GM21390 (cell line): Measurements from ENCODE around the gene ERC2.

Experiments
- ATAC-seq: cut with Tn5 transposase; IDR thresholded peaks from one replicate; pipeline ENCODE4 v1.9.1; 2021; ENCODE audit not compliant: unreplicated experiment

ERC2 gene

DNA sequence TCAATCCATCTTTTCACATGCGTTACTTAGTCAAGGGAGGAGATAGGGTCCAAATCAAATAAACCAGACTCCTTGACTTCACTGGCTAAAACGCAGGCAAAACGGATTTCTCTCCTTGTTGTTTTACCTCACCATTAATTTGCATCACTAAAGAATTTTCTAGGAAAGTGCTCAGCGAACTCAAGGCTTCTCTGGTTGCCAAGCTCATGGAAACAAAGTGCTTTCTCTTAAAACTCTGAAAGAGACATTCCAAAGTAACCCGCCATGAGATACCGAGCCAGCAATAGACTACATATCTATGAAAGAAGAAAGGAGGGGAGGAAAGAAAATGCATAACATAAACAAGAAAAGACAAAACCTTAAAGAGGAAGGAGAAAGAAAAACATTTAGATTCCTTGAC, 769.4 kb downstream of the ERC2 start:
- ATAC-seq: no peak

DNA sequence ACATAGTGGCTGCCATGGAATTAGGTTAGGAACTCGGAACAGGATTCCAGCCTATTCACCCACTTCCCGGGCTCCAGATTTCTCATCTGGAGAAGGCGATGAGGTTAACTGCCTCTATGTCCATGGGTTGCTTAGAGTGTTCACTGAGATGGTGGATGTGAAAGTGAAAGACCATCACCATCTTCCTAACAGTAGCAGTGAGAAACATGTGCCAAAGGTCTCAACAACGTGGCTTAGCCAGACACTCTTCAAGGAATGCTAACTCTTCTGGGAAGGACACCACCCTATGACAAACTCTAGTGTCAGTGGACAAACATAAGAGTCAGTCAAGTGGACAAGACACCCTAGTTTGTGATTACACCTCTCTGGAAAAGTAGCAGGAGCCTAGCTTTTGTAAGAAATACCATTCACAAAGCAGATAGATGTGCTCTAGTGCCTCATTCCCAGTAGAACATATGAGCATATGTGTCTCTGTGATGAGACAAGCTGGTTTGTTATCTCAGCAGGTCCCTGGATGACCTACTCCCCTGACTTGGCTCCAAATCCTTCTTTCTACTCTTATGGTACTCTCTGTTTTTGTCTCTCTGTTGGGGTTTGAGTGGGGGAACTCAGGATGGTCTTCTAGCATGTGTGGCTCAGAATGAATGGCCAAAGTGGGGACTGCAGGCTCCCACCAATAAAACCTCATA, 770.9 kb downstream of the ERC2 start:
- no peak for ATAC-seq

DNA sequence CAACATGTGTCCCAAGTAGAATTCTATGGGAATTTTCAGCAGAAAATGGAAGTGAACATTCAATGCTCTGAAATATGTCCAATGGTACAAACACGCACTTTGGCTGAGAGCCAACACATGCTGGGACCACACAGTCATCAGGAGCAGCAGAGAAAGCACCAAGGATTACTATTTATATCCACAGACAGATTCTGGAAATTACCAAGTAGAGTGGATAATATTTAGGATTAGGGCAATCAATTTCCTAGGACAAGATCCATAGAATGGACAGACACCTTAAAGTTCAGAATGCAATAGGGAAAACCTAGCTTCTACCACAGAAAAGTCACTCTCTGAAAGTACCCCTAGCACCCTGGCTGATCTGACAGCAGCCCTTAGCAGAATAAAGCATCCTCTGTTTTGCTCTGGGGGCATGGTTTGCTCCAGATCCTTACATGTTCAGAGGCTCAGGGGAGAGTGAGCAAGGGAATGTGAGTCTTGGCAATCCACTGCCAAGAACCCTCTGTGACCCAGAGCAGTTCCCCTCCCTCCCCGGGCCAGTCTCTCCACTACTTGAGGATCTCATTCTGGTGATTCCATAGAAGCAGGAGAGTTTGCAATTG, 775.2 kb downstream of the ERC2 start:
- ATAC-seq: no peak

DNA sequence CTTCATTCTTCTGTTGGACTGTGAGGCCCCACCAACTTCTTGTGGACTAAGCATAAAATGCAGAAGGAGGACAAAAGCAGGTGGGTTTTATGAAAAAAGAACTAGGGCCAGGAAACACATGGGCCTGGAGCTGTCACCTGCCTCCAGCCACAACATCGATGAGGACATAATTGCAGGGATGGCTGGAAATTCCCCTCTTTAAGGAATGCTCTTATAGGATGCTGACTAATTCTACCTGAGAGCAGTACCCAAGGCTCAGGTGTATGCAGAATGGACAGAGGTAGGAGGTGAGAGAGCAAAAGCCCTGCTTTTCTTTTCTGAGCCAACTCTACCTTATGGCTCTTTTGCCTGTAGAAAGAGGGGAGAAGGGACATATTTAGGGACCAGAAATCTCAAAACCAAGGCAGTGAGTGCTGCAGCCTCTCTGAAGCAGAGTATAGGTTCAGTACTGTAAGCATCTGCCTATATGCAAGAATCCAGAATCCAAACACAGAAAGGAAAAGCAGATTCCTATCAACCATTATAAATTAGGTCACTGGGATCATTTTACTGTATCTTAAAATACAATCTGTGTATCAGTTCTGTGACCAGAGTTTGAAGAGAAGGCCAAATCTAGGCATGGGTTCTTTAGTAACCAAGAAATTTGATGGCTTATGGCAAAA, 775.8 kb downstream of the ERC2 start:
- ATAC-seq: no peak

DNA sequence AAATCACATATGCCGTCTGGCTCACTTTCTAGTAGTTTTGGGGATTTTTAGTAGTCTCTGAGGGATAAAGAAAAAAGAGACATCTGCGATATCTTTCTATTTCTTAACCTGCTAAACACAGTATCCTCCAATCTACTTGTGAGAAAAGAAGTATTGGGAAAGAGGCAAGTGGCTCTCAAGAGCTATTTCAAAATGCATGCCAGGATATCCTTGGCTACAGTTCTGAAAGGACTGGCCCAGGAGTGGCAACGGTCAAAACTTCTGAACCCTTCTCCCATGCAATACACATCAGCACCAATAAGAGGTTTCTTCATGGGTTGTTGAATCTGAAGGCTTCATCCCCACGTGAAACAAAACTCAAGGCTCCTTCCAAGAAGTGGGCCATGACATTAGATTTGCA, 777.1 kb downstream of the ERC2 start:
- ATAC-seq: no peak

DNA sequence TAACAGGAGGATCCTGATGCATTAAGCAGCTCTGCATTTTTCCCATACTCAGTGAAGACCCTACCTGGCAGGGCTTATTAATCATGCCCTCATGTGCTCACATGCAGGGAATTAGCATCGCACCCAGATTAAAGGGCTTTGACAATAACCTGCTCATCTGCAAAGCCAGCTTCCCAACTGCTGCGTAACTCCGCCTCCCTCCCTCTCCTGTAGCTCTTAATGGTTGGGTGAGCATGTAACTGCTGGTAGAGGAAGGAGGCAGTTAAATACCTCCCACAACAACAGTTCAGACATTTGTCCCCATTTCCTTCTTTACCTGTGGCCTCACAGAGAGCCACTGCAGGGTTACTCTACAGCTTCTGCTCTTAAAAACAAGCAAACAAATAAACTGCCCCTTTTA, 777.5 kb downstream of the ERC2 start:
- peak; percentile 70 for ATAC-seq

DNA sequence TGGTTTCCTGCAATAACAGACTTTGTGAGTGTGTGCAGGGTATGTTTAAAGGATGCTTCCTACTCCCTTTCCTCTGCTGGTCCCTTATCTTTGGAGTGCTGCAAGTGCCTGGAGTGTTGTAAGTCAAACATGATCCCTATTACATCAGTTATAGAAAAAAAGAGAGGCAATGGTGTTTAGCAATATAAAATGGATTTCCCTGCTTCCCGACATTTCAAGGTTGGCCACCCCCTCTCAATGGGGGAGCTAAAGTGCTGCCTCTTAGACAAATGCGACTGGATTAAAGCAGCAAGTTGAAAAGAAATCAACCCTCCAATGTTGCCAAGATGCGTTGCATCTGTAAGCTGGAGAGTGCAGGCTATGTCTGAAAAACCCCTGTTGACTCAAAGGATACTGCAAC, 778.1 kb downstream of the ERC2 start:
- ATAC-seq: no peak

DNA sequence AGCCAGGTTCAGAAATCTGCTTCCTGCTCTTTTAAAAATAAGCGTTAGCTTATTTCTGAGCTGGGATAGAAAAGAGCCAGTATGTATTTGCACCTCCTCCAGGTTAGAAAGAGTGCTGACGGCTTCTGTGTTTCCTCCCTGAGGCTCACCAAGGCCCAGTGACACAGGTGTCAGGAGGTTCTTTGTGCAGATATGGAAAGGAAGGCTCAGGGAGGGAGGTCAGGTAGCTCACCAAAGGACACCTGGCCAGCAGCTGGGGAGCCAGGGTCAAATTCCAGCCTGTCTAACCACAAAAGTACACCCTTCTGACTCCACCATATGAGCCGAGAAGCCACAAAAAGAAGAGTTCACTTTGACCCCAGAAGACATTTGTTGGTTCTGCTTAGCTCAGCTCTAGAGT, 780.1 kb downstream of the ERC2 start:
- ATAC-seq: no peak

DNA sequence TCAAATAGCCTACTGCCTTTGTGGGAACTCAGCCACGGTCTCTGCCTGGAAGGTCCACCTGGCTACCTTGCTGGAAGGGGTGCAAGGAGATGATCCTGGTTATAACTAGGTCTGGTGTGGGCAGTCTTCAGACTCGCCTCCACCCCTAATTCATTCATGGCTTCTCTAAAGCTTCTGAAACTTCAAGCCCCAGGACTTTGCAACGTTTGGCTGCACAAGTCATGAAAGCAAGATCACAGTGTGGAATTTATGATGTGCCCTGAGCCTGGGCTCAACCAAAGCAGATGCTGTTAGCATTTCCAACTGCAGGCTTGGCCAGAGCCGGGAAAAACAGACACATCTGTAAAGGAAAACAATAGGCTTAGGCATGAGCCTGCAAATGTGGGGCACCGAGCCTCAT, 780.7 kb downstream of the ERC2 start:
- no peak for ATAC-seq

DNA sequence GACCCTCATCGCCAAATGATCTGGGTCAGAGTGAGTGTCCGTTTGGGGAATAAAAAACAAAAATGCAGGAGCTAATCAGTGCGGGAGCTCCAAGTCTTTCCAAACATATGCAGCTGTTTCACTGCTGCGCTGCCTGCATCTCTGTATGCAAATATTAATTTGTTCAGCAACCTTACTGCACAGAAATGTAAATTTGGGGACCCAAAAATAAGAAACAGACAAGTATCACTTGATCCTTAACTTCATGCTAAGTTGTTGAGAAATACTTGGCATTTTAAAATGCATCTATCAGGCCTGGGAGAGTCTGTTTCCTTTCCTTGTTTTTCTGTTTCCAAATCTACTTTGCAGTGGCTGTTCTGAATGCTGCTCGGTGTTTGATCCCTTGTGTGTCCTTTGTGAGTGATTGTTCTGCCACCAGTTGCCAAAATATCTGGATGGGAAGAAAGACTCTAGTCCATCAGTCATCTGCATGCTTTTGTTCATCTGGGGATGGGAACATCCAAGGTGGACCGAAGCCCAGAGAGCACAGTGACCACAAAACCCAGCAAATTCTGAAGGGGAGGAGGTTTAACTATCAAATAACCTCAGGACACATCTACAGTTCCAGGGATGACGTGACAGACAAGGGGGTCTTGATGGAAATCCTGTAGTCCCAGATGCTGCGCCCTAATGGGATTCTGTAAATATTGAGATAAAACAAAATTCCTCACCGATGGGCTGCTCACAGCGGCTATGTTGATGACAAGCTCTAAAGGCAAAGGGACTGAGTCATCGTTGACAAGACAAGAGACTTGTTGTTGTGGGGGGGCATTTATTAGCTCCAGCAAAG, 781.6 kb downstream of the ERC2 start:
- ATAC-seq: no peak

DNA sequence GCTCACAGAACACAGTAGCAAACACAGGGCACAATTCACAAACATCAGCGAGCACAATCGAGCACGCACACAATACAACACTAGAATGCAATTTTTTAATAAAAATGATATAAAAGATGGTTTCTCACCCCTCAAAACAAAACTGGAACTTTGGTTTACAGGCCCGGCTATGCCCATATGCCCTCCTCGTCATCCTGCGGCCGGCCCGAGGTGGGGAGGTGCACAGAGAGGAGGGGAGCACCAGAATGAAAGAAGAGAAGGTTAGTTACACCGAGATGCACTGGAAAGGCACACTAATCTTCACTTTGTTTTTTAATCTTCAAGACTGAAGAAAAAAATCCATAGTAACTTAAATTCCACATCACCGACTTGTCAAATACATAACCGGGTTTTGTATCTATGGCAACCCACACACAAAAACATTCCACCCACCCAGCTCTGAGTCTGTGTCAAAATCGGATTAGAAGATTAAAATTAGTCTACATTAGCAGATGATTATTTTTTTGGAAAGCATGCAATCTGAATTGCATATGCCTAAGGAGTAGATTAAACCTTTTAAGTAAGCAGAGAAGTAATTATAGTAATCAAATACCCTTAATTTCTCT, 784.5 kb downstream of the ERC2 start:
- no peak for ATAC-seq

DNA sequence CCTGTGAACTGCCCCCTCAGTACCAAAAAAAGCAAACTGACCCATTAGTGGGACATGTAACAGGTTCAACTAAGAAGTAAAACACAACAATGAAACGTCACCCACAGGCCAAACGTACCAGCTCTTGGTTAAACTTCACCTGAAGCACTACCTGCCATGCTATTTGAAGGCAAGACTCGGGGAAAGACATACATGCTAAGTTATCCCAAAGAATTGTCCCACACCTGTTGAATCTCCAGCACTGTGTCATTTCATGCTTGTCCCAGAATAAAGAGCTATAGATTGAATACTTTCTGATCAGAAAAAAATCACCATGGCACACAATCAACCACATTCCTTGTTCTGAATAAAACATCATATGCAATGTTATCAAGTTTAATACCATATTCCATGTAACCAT, 785.8 kb downstream of the ERC2 start:
- ATAC-seq: no peak

DNA sequence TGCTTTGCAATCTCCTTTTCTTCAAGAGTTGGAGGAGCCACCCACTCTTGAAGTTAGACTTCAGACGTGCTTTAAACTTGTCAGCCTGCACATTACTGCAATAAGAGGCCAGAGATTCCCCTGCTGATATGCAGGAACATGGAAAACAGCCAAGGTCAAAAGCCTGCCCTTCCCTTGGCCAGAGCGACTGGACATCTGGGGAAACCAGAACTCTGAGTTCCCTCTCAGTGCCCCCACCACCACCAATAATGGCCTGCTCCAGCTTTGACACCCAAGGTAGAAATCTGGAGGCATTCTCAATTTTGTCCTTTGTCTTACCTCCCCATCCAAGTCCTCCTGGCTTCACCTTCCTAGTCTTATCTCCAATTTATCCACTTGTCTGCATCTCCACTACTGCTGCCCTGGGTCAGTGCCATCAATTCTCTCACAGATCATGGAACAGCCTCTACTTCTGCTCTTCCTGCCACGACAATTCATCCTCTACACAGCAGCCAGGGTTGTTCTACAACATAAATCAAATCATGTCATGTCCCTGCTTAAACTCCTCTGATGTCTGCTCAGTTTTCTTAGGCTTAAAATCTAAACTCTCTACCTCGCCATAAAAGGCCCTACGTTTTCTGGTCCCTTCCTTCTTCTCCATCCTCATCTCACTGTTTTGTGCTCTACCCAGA, 789.6 kb downstream of the ERC2 start:
- ATAC-seq: no peak

DNA sequence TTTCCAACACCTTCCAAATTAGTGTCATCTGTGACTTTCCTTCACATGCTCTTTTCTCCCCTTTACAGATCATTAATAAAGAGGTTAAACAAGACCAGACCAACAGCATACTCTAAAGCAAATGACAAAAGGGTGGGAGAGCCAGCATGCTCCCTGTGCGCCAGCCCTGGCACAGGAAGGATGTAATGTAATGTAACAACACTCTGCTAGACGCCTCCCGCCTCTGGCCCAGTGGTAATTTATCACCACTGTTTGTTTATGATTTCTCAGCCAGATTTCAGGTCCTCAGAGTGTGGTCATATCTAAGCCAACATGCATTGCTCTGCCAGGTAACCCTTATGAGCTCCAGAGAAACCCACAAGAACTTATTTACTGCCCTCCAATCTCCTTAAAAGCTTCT, 791.6 kb downstream of the ERC2 start:
- ATAC-seq: no peak

DNA sequence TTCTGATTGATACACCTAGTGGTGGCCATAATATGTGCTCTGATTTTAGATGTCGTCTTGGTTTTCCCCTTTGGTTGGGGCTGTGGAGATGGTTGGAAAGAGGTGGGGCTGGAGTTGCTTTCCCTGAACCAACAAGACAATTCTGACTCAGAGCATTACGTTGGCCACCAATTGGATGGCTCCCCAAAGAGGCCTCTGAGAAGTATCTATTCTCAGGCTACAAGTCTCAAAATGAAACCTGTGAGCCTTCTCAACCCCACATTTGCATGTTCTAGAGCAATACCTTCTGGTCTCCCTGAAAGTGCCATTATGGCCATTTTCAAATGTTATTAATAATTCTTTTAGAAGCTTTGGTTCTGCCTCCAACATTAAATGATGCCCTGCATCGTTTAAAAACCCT, 792.8 kb downstream of the ERC2 start:
- peak; percentile 99 for ATAC-seq

DNA sequence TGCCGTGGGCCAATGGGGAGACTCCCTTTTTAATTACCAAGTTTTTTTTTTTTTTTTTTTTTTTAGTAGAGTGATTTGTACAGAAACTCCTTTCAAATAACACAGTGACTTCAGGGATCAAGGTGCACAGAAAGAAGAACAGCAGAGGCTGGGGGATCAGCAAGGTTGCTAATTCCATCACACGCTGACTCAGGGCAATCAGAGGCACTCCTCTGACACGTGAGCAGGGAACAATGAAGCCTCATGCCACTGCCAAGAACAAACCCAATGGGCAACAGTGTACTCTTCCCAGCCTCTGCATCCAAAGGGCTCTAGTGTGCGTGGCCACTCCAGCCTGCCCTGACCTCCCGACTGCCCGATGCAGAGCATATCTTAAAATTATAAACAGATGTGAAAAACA, 794.5 kb downstream of the ERC2 start:
- ATAC-seq: no peak

DNA sequence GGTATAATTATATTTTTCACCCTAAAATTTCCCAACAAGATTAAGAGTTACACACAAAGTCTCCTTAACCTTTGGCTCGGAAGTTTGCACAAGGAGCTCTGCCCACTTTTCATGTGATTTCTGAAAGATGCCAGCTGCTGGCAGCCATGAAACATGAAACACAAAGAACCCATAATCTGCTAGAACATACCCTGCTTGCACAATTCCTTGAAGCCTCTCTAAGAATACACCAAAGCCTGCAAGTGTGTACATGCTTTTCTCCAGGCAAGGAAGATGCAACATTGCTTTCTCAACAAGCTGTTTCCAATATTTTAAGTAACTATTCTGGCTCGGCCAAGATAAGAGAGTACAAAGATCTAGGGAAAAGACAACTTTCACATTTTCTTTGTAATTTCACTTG, 799.1 kb downstream of the ERC2 start:
- no peak for ATAC-seq

DNA sequence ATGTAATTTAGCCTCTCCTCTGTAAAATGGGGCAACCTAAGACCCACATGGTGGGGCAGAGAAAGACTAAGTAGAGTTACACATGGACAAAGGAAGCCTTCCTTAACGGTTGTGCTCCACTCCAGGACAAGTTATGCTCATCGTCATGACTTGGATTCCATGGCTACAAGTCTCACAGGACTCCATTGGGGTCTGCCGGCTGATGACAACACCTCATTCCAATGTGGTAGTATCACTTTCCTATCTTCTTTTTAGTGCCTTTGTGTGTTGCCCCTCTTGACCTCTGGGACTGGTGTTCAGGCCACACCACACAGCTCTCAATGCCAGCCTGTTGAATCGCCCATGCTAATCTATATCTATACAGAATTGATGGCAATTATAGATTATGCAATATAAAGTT, 799.9 kb downstream of the ERC2 start:
- ATAC-seq: no peak

DNA sequence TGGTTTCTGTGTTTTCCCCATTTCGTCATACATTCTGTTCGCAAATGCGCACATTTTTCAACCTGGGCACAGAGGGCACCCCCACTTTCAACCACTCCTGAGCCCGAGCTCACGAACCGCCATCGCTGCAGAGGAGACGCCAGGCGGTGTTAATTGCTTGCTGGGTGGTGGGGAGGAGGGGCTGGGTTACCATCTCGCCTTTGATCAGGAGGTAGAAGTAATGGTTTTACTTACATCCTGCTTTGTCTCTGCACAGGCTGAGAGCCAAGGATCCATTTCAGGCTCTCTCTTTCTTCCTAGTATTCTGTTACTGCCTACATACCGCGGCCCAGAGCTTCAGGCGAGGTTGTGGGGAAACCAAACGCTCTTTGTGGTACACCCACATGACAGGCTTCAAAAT, 803.9 kb downstream of the ERC2 start:
- ATAC-seq: no peak

DNA sequence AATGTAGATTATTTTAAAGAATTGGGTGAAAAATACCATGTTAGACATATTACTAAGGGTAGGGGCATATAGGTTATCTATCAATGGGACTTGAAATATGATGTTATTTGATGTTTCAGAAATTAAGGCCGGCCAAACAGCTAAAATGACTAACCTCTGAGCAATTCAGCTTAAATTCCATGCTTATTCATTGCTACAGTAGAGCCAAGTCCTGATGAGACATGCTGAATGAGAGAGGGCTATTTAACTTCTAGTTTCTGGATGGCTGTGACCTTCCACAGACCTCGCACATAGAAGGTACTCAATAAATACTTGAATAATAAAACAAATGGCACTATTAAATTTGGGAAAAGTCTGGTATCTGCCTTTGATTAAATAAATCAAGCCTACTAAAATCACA, 805.6 kb downstream of the ERC2 start:
- ATAC-seq: no peak

DNA sequence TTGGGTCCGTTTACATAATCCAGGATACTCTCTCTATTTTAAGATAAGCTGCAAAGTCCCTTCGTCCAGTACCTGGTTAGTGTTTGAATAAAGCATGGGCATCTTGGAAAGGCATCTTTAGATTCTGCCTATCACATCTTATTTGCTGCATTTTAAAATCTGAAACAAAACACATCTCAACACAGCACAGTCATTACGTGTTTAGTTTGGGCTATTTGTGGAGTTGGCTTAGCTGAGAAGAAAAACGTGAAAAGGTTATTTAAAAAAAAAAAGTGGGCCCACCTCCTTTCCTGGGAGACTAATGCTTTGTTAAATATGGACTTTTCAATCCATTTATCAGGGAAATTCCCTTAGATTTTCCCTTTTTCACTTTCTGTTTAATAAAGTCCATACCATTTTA, 806.7 kb downstream of the ERC2 start:
- no peak for ATAC-seq
